T-helper 2 cell treated with Interferon-gamma antibody and Interleukin-4, amounts not matched to agents 100 ng/mL and 5 ng/mL, for 36 hours (primary cell): Measurements from ENCODE around the gene BCR. TPM values are rescaled to one million over a fixed set of nuclear protein-coding genes. Genes with fewer than 3 reads are reported as not detected.

Experiments used
- intact Hi-C: fragments of 100-400 bp; cut with micrococcal nuclease; formaldehyde crosslinking; loops from one replicate; pipeline ENCODE4 v1.15.1; 2023
- total RNA-seq: library from RNA; stranded (reverse); gene quantifications from 2 replicates; pipeline ENCODE4 v1.2.3, GENCODE V29; 2022

Gene BCR
- total RNA-seq, 1 donor from 2014 or later, result 51.6 TPM

GRCh38 chr22:23150762-23151161 is 29.5 kb upstream of the BCR start:
- intact Hi-C loops, result no loop called here

DNA sequence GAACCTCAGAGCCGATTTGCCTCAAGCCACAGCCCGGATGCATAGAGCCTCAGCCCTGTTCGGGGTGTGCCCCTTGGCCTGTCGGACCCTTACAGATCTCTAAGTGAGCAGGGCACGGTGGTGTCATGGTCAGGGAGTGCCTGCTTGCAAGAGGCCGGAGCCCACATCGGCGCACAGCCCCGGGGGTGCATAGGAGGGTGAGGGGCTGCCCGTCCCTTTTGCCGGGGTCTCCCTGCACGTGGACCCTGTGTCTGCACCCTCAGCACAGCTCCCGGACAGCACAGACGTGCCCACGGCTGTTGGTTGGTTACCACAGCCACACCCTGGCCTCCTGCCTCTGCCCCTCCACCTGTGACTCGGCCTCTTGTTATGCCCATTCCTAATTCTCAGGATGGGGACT is 28.5 kb upstream of the BCR start:
- intact Hi-C loops, result no loop called here

DNA sequence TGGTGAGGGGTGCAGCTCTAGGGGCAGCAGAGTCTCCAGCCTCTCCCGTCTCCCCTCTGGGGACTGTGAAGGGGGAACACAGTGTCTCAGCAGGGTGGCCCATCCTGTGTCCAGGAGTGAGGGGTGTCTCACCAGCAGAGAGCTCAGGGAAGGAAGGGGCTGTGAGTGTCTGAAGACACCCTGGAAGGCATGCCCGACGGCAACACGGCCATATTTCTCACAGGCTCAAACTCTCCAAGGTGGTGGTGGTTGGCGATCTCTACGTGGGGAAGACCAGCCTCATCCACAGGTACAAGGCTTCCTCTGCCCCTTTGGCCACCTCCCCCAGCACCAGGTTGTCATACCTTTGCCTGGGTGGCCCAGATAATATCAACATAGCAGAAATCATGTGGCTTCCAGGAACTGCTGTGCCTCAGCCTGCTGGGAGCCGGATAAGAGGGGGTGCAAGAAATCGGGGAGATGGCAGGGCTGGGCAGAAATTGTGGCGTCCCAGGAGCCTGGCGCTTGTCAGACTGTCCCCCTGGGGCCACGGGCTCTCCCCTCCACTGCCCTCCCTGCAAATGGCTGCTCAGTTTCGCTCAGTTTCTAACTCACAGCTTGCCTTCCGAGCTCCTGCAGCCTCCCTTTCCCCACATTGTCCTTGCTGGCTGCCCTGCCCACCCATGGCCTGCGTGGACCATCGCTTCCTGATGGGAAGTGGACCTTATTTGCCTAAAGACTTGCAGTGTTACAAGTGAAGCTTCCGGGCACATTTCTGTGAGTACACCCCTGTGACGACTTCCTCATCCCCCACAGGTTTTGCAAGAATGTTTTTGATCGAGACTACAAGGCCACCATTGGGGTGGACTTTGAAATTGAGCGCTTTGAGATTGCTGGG is 27.8 kb upstream of the BCR start:
- intact Hi-C loops, result no loop called here

- intact Hi-C loops, result no loop called here
Observed at GRCh38 chr22:23153994-23154393, 26.3 kb upstream of the BCR start.

GRCh38 chr22:23154461-23154860 is 25.8 kb upstream of the BCR start:
- intact Hi-C loops, result no loop called here

- intact Hi-C loops, result no loop called here
Observed at GRCh38 chr22:23155143-23155542, 25.2 kb upstream of the BCR start.

DNA sequence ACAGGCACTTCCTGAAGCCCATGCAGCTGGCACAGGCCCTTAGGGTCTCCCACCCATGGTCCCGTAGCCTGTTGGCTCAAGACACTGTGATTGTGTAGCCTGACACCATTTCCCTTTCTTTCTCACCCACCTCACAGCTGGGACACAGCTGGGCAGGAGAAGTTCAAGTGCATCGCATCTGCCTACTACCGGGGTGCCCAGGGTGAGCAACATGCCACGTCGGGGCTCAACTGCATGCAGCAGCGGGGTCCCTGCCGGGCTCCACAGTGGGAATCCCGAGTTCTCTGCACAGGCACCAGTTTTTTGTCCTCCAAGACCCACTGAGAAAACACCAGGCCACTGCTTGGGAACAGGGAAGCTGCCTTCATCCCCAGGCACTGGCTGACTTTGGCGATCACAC is 24.5 kb upstream of the BCR start:
- intact Hi-C loops, result no loop called here

GRCh38 chr22:23156286-23156685 is 24.0 kb upstream of the BCR start:
- intact Hi-C loops, result no loop called here

DNA sequence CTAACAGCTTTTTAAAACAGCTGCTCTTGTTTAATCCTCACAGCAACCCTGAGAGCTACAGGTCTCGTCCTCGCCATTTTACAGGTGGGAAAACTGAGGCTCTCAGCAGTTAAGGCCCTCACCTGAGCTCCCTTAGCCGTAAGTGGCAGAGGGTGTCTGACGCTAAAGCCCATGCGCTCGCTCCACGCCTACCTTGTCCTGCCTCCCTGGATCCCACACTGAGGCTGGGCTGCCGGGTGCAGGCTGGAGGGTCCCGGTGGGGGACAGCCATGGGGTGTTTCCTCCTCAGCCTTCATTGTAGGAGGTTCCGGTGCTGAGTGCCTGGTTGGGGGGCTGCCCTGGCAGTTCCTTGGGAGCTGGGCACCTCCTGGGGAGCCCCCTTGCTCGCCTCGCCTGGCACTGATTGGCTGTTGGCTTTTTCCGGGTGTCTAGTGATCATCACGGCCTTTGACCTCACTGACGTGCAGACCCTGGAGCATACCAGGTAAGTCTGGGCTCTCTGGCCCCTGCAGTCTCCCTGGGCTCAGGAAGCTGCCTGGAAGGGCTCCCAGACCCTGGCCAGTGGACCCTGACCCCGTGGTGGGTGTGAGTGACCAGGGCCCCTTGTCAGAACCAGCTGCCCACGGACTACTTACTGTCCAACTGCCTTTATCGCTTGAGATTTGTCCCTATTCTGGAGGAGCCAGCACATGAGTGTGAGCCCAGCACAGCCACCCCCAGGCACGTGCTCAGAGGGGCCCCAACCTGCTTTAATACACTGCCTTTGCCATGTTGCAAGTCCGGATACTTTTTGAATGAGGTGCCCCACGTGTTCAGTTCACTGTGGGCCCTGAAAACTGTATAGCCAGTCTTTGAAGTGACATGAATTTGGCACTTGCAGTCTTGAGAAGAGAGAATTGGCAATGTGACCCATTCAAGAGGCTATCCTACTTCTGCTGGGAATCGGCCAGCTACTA is 22.5 kb upstream of the BCR start:
- intact Hi-C loops, result no loop called here

- intact Hi-C loops, result no loop called here
Observed at GRCh38 chr22:23158516-23159290, 21.6 kb upstream of the BCR start.

DNA sequence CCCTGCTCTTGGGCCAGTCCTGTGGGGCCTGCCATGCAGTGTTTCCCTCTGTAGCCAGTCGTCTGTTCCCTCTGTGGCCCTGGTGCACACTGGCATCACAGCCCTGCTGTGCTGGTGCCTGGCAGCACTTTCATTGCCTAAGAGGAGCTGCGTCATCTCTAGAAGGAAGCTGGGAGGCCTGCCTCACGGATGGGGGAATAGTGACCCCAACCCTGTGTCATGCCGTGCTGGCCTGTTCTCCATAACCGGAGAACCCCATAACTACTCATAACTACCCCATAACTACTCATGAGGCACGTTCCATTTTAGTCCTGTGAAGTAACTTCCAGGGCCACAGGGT is 21.0 kb upstream of the BCR start:
- intact Hi-C loops, result no loop called here

- intact Hi-C loops, result no loop called here
Observed at GRCh38 chr22:23161029-23161428, 19.3 kb upstream of the BCR start.

- intact Hi-C loops, result no loop called here
Observed at GRCh38 chr22:23161574-23161973, 18.7 kb upstream of the BCR start.

DNA sequence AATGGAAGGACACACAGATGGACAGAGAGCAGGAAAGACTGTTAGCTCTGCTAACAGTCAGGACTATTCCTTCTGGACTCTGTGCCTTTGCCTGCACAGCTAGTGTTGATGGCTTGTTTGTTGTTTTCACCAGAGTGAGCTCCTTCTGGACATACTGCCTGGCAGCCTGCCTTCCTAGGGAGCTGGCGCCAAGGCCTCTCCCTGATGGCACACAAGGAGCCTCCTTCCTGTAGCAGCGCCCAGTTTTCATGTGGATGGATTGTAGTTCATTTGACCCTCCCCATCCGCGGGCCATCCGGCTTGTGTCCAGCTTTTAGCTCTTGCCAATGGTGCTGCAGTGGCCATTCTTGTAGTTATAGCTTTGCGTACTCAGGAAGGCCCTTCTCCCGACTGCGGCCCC is 16.6 kb upstream of the BCR start:
- intact Hi-C loops, result no loop called here

- intact Hi-C loops, result no loop called here
Observed at GRCh38 chr22:23164091-23164490, 16.2 kb upstream of the BCR start.

DNA sequence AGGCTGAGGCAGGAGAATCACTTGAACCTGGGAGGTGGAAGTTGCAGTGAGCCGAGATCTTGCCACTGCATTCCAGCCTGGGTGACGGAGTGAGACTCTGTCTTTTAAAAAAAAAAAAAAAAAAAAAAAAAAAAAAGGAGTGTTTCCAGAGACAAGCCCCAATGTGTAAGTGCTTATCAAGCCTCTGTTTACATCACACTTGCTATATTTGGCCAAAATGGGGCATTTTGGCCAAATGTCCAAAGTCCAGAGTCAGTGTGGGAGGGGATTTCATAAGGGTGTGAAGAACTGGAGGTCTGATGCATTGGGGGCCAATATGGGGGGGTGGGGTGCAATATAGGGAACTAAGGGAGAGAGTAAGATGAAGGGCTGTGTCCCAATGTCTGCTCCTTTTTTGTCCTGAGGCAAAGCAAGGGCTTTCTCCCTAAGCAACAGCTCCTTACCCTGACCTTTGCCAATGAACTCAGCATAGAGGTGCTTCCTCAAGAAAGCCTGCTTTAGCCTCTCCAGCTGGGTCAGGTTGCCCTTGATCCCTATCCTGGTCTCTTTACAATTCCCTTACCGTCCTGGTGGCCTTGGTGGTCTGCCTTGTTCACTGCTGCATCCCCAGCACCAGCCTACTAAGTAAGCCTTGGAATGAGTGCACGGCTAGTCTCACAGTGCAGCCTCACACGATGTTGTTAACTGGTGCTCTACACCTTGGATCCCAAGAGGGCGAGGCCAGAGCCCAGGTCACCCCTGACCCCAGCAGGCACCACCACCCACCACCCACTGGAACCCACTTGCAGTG is 14.1 kb upstream of the BCR start:
- intact Hi-C loops, result no loop called here

DNA sequence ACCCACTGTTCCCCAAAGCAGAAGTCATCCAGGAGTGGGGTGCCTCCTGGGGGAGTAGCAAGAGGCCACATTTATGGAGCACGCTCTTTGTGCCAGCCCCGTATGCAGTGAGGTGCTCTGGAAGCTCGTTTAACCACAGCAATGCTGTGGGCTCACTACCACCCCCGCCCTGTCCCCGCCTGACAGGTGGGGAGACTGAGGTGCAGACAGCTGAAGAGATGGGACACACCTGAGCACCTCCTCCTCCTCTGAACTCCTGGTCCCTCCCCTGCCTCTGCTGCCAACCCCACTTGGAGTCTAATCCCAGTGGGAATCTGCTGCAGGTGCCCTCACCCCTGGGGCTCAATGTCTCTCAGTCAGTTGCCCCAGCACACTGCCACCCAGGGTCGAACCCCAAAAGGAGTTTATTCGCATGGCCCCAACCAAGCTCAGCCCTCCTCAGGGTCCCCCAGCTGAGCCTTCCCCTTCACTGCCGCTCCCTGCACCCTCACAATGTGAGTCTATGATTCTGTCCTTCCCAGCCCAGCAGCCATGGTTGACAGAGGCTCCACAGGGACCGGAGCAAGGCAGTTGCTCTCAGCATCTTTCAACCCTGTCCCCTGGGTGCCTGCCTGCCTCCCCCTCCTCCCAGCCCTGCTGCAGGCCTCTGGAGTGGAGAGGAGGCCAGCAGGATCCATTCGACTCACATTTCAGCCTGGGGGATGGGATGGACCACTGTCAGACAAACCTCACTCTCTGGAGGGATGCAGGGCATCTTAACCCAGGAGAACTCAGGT is 13.3 kb upstream of the BCR start:
- intact Hi-C loops, result no loop called here

GRCh38 chr22:23168391-23169042 is 11.8 kb upstream of the BCR start:
- intact Hi-C loops, result no loop called here

DNA sequence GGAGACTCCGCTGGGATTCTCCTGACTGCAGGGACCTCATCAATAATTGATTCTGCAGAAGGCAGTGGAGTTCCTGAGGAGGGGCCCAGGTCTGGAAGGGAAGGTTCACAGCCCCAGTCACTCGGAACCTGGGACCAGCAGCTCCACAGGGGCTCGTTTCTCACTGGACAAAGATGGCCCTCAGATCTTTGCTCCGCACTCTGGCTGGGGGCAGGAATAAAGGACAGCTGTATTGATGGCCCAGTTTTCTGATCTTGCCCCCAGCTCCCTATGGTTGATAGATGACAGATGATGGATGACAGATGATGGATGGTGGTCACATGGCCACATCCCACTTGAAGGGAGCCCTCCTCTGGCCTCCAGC is 11.3 kb upstream of the BCR start:
- intact Hi-C loops, result no loop called here
